ENCODE results near the gene CFAP57. TPM values are rescaled to one million over a fixed set of nuclear protein-coding genes. Genes with fewer than 3 reads are reported as not detected.

The CFAP57 gene
- total and polyA plus RNA-seq, 2 donors (not counting 1 experiment from before 2014, with no cell fraction given): 0.07 to 0.44 TPM

DNA sequence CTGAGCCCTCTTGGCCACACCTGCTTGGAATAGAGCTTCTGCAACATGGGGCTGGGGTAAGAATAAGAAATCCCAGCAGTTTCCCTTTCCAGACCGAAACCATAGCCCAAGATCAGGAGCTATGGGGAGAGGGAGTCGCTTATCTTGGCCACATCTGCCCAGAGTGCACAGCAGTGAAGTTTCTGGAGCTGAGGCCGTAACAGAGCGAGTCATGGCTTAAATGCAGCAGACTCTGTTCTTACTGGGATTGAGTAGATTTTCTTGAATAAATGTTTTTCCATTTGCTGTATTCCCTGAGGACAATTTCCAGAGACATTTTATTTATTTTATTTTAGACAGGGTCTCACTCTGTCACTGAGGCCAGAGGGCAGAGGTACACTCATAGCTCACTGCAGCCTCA, 33.5 kb downstream of the CFAP57 start:
- no peak overlapping the region for H3K27ac ChIP-seq (ENCODE audit: low read length in 2 of 2)
- no peak overlapping the region for H3K27ac Mint-ChIP-seq
- H4K20me1 ChIP-seq (ENCODE audit: control insufficient read depth, insufficient read depth, low read length, poor library complexity, severe bottlenecking): no peaks in the 10 kb centered on the region
- DNase-seq (no peak), ATAC-seq (ENCODE audit: low read depth) (no peak)
- no peak overlapping the region for H3K9ac ChIP-seq (ENCODE audit: low read length)
- ChIA-PET CTCF (interaction anchor here (1.3 to 1.4 kb wide), 2 partner anchors 12 to 21 kb away, joined by 5 to 6 read pairs; no protein-coding TSS in a partner anchor), POLR2A (no interaction called here)
- H3K4me3 Mint-ChIP-seq: no peak overlapping the region
- peaks cover 6% of the 10 kb centered on the region for H3K27me3 Mint-ChIP-seq
- H3K9me3 ChIP-seq (ENCODE audit: control extremely low read depth in 1 of 3, control insufficient read depth in 2 of 3, insufficient read depth in 1 of 3, low read length in 2 of 3): peaks cover 0 to 2% (median 0%) of the 10 kb centered on the region in 3 donors
- no peak overlapping the region for H3K4me3 ChIP-seq (ENCODE audit: control extremely low read depth in 1 of 5, extremely low read depth in 1 of 5, insufficient read depth in 1 of 5, low read depth in 2 of 5, low read length in 4 of 5)
- H3K9me3 Mint-ChIP-seq (ENCODE audit: insufficient read depth): peaks cover 2% of the 10 kb centered on the region
- no peak overlapping the region for H2AFZ ChIP-seq (ENCODE audit: insufficient read depth, low read depth, low read length, poor library complexity, severe bottlenecking)
- no peak overlapping the region for H3K4me2 ChIP-seq (replicated peaks; ENCODE audit: low read depth, low read length, poor library complexity, severe bottlenecking)
- TF ChIP-seq, protein P1, sequence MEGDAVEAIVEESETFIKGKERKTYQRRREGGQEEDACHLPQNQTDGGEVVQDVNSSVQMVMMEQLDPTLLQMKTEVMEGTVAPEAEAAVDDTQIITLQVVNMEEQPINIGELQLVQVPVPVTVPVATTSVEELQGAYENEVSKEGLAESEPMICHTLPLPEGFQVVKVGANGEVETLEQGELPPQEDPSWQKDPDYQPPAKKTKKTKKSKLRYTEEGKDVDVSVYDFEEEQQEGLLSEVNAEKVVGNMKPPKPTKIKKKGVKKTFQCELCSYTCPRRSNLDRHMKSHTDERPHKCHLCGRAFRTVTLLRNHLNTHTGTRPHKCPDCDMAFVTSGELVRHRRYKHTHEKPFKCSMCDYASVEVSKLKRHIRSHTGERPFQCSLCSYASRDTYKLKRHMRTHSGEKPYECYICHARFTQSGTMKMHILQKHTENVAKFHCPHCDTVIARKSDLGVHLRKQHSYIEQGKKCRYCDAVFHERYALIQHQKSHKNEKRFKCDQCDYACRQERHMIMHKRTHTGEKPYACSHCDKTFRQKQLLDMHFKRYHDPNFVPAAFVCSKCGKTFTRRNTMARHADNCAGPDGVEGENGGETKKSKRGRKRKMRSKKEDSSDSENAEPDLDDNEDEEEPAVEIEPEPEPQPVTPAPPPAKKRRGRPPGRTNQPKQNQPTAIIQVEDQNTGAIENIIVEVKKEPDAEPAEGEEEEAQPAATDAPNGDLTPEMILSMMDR (IDR thresholded peaks at IDR 0.05): no peak
- no peak for TF ChIP-seq EZH2 (IDR thresholded peaks at IDR 0.05; ENCODE audit: borderline replicate concordance, insufficient read depth, low read depth, low read length, poor library complexity, severe bottlenecking)
- no peaks in the 10 kb centered on the region for H3K79me2 ChIP-seq (ENCODE audit: control insufficient read depth, insufficient read depth, low read length)
- H3K36me3 ChIP-seq (replicated peaks in 1 of 2; ENCODE audit: control extremely low read depth in 1 of 2, control insufficient read depth in 1 of 2, extremely low read depth in 1 of 2, insufficient read depth in 2 of 2, low read length in 1 of 2): no peaks in the 10 kb centered on the region
- H3K27me3 ChIP-seq (replicated peaks in 1 of 4; ENCODE audit: control extremely low read depth in 1 of 4, control insufficient read depth in 3 of 4, insufficient read depth in 4 of 4, low read length in 3 of 4): no peaks in the 10 kb centered on the region
- intact Hi-C loops (cut with micrococcal nuclease): no loop called here
- 100% methylated on average over 1 of the region's 4 CpGs for WGBS (ENCODE audit: insufficient coverage)
- H3K4me1 ChIP-seq (ENCODE audit: control insufficient read depth in 2 of 2, insufficient read depth in 2 of 2, low read length in 2 of 2): peaks cover 0 to 4% of the 10 kb centered on the region in 2 donors
- H3K4me1 Mint-ChIP-seq: peaks cover 2% of the 10 kb centered on the region

DNA sequence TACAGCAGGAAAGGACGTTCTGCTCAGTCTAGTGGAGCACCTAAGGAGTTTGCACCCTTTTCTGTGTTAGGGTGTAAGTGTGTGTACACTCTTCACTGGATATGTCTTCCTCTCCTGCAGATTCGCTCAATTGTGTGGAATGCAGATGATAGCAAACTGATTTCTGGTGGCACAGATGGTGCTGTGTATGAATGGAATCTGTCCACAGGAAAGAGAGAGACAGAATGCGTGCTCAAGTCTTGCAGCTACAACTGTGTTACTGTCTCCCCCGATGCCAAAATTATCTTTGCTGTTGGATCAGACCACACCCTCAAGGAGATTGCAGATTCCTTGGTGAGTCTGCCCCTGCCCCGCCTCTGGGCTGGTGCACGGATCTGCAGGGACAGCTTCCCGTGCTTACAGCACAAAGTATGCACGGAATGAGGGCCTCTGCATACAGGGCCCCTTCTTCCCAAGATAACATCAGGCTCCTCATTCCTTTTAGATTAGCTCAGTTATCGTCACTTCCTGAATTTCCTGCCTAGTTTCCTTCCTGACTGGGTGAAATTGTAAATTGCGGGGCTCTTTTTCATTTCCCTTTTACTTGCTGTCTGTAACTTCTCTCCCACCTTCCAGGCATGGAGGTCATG, 34.6 kb downstream of the CFAP57 start:
- 59% methylated on average over 8 of the region's 10 CpGs for WGBS (ENCODE audit: insufficient coverage)

More for the DNA sequence above, 34.6 kb downstream of the CFAP57 start:
- H3K27ac ChIP-seq (ENCODE audit: low read length in 2 of 2): no peak overlapping the region
- H3K9ac ChIP-seq (ENCODE audit: low read length): no peak overlapping the region
- ATAC-seq (ENCODE audit: low read depth) (no peak), DNase-seq (no peak)
- H3K9me3 ChIP-seq (ENCODE audit: control extremely low read depth in 1 of 3, control insufficient read depth in 2 of 3, insufficient read depth in 1 of 3, low read length in 2 of 3): peaks cover 0 to 2% (median 0%) of the 10 kb centered on the region in 3 donors
- no peaks in the 10 kb centered on the region for H3K79me2 ChIP-seq (ENCODE audit: control insufficient read depth, insufficient read depth, low read length)
- no peak overlapping the region for H3K4me2 ChIP-seq (replicated peaks; ENCODE audit: low read depth, low read length, poor library complexity, severe bottlenecking)
- TF ChIP-seq EZH2 (IDR thresholded peaks at IDR 0.05; ENCODE audit: borderline replicate concordance, insufficient read depth, low read depth, low read length, poor library complexity, severe bottlenecking): no peak
- TF ChIP-seq, protein P1 (IDR thresholded peaks at IDR 0.05): no peak
- ChIA-PET CTCF (interaction anchor here (1.3 kb wide), 1 partner anchor 20 kb away, joined by 5 read pairs; no protein-coding TSS in a partner anchor), POLR2A (no interaction called here)
- H3K36me3 ChIP-seq (replicated peaks in 1 of 2; ENCODE audit: control extremely low read depth in 1 of 2, control insufficient read depth in 1 of 2, extremely low read depth in 1 of 2, insufficient read depth in 2 of 2, low read length in 1 of 2): no peaks in the 10 kb centered on the region
- Mint-ChIP-seq H3K27me3 (peaks cover 6% of the 10 kb centered on the region), H3K4me1 (peaks cover 2% of the 10 kb centered on the region), H3K27ac (no peak overlapping the region), H3K4me3 (no peak overlapping the region), H3K9me3 (ENCODE audit: insufficient read depth) (peaks cover 2% of the 10 kb centered on the region)
- H3K27me3 ChIP-seq (replicated peaks in 1 of 4; ENCODE audit: control extremely low read depth in 1 of 4, control insufficient read depth in 3 of 4, insufficient read depth in 4 of 4, low read length in 3 of 4): no peaks in the 10 kb centered on the region
- H4K20me1 ChIP-seq (ENCODE audit: control insufficient read depth, insufficient read depth, low read length, poor library complexity, severe bottlenecking): no peaks in the 10 kb centered on the region
- H3K4me1 ChIP-seq (ENCODE audit: control insufficient read depth in 2 of 2, insufficient read depth in 2 of 2, low read length in 2 of 2): peaks cover 0 to 4% of the 10 kb centered on the region in 2 donors
- no peak overlapping the region for H3K4me3 ChIP-seq (ENCODE audit: control extremely low read depth in 1 of 5, extremely low read depth in 1 of 5, insufficient read depth in 1 of 5, low read depth in 2 of 5, low read length in 4 of 5)
- no peak overlapping the region for H2AFZ ChIP-seq (ENCODE audit: insufficient read depth, low read depth, low read length, poor library complexity, severe bottlenecking)
- intact Hi-C loops (cut with micrococcal nuclease): no loop called here
